Measurements from ENCODE around the gene MREG.

- TF ChIP-seq YY1 (IDR thresholded peaks at IDR 0.05; ENCODE audit: insufficient read depth, insufficient read length) (no peak), SUZ12 (IDR thresholded peaks at IDR 0.05; ENCODE audit: extremely low read depth, insufficient read depth, insufficient read length) (no peak), ZNF274 (IDR thresholded peaks at IDR 0.05; ENCODE audit: low read depth, low read length) (no peak)
Measured at GRCh38 chr2:216055680-216056079, 42.3 kb upstream of the MREG start.

All from NT2/D1 (cell line).